DND-41 (cell line): ENCODE measurements around the gene LDLRAP1.
A peak's percentile ranks its signal among the peaks of the same experiment; 100 is the strongest.

Source experiments
- ATAC-seq: fragments of 200-7000 bp; cut with Tn5 transposase; 3 replicates; pipeline ENCODE4 v1.9.1; 2021; ENCODE audit warnings: low read depth; ENCODE audit not compliant: insufficient read depth
- DNase-seq: peaks from one replicate; pipeline ENCODE4 v3.0.0-alpha.2; 2020
- H2AFZ ChIP-seq: 2 replicates; pipeline ENCODE4 v1.6.0; 2012; ENCODE audit warnings: low read depth, low read length
- H3K27ac ChIP-seq: 2 replicates; pipeline ENCODE4 v1.5.1; 2012; ENCODE audit warnings: low read length, inconsistent platforms
- H3K27me3 ChIP-seq: fragments of 200-600 bp; sonication (generic); 2 replicates; pipeline ENCODE4 v1.6.0; 2012; ENCODE audit warnings: low read length, mild to moderate bottlenecking, inconsistent platforms; ENCODE audit not compliant: insufficient read depth, poor library complexity
- H3K36me3 ChIP-seq: 2 replicates; pipeline ENCODE4 v1.5.1; 2012; ENCODE audit warnings: low read length, inconsistent platforms; ENCODE audit not compliant: insufficient read depth
- H3K4me1 ChIP-seq: 2 replicates; pipeline ENCODE4 v1.5.1; 2012; ENCODE audit warnings: mild to moderate bottlenecking, low read length; ENCODE audit not compliant: insufficient read depth
- H3K4me2 ChIP-seq: 2 replicates; pipeline ENCODE4 v1.6.0; 2012; ENCODE audit warnings: mild to moderate bottlenecking, moderate library complexity, low read length, inconsistent platforms; ENCODE audit not compliant: insufficient read depth
- H3K4me3 ChIP-seq, 2 experiments: fragments of 200-600 bp in 1 of 2; shearing (Covaris generic) in 1 of 2; 2 replicates each; pipeline ENCODE4 v1.5.1; 2012 to 2016; ENCODE audit warnings: inconsistent platforms in 2 of 2, low read length in 2 of 2, mild to moderate bottlenecking in 2 of 2, low read depth in 1 of 2, moderate library complexity in 1 of 2
- H3K79me2 ChIP-seq: 2 replicates; pipeline ENCODE4 v1.6.0; 2012; ENCODE audit warnings: low read length, inconsistent platforms; ENCODE audit not compliant: insufficient read depth
- H3K9ac ChIP-seq: 2 replicates; pipeline ENCODE4 v1.6.0; 2012; ENCODE audit warnings: low read depth, mild to moderate bottlenecking, inconsistent platforms, low read length, moderate library complexity
- H3K9me3 ChIP-seq: 2 replicates; pipeline ENCODE4 v1.5.1; 2012; ENCODE audit warnings: low read length, moderate library complexity, mild to moderate bottlenecking, inconsistent platforms; ENCODE audit not compliant: insufficient read depth, severe bottlenecking
- H4K20me1 ChIP-seq: 2 replicates; pipeline ENCODE4 v1.6.0; 2012; ENCODE audit warnings: low read length; ENCODE audit not compliant: insufficient read depth
- CTCF ChIP-seq: IDR thresholded peaks from 2 replicates; pipeline ENCODE4 v1.5.1; 2012; ENCODE audit warnings: borderline replicate concordance, low read length, moderate library complexity, mild to moderate bottlenecking; ENCODE audit not compliant: poor library complexity, severe bottlenecking; ENCODE audit errors: extremely low read depth
- EZH2 ChIP-seq: IDR thresholded peaks from 3 replicates; pipeline ENCODE4 v1.6.1; 2012; ENCODE audit warnings: borderline replicate concordance, low read depth, mild to moderate bottlenecking, moderate library complexity, low read length, inconsistent platforms; ENCODE audit not compliant: severe bottlenecking

Gene LDLRAP1

DNA sequence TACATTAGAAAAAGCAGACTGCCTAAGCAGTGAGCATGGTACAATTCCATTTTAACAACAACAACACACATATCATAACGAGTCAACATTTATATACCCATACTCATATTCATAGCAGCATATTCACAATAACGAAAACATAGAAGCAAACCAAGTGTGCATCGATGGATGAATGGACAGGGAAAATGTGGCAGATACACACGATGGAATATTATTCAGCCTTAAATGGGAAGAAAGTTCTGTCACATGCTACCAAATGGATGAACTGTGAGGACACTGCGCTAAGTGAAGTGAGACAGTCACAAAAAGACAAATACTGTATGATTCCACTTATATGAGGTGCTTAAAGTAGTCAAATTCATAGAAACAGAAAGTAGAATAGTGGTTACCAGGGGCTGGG is 63.7 kb downstream of the LDLRAP1 start:
- Histone ChIP-seq H3K36me3 (no peaks in the 10 kb centered on the region), H3K79me2 (no peaks in the 10 kb centered on the region), H3K27me3 (peaks cover 14% of the 10 kb centered on the region), H4K20me1 (0 out of 2 replicates have a peak, but pooled peaks cover under 1% of the 10 kb centered on the region), H3K27ac (no peak overlapping the region), H3K4me2 (no peak overlapping the region), H3K4me3 (no peak overlapping the region), H3K4me1 (peaks cover 4% of the 10 kb centered on the region; the same call in 1 of the 2 replicates), H3K9ac (no peak overlapping the region), H3K9me3 (no peaks in the 10 kb centered on the region), H2AFZ (no peak overlapping the region)
- TF ChIP-seq EZH2: no peak
- ATAC-seq (no peak), DNase-seq (no peak)

- H3K27ac ChIP-seq: no peak overlapping the region
- peak overlapping the region; percentile 29; the same call in 1 of the 2 replicates for H3K4me2 ChIP-seq
- no peak overlapping the region for H3K9ac ChIP-seq
- DNase-seq (peak; percentile 83), ATAC-seq (peak; percentile 99)
- peaks cover 25% of the 10 kb centered on the region for H3K27me3 ChIP-seq
- no peak overlapping the region for H3K4me3 ChIP-seq
- no peaks in the 10 kb centered on the region for H3K36me3 ChIP-seq
- H3K4me1 ChIP-seq: peaks cover 4% of the 10 kb centered on the region; the same call in 1 of the 2 replicates
- H2AFZ ChIP-seq: no peak overlapping the region
- no peaks in the 10 kb centered on the region for H3K79me2 ChIP-seq
- H4K20me1 ChIP-seq: no peaks in the 10 kb centered on the region
- TF ChIP-seq CTCF: peak; percentile 77
- no peak for TF ChIP-seq EZH2
- no peaks in the 10 kb centered on the region for H3K9me3 ChIP-seq
Measured at GRCh38 chr1:25608488-25609178, 65.2 kb downstream of the LDLRAP1 start.

- Histone ChIP-seq H3K4me3 (no peak overlapping the region), H2AFZ (no peak overlapping the region), H3K27me3 (peaks cover 33% of the 10 kb centered on the region), H3K4me1 (peaks cover 4% of the 10 kb centered on the region; the same call in 1 of the 2 replicates), H3K9ac (no peak overlapping the region), H3K36me3 (no peaks in the 10 kb centered on the region), H3K79me2 (no peaks in the 10 kb centered on the region), H3K4me2 (no peak overlapping the region), H4K20me1 (no peaks in the 10 kb centered on the region), H3K9me3 (no peaks in the 10 kb centered on the region), H3K27ac (no peak overlapping the region)
- no peak for DNase-seq
- no peak for ATAC-seq
- no peak for TF ChIP-seq EZH2
- TF ChIP-seq CTCF: no peak
Measured at GRCh38 chr1:25609921-25610320, 66.5 kb downstream of the LDLRAP1 start.

GRCh38 chr1:25610822-25611630 is 67.6 kb downstream of the LDLRAP1 start:
- H3K27me3 ChIP-seq: peaks cover 32% of the 10 kb centered on the region
- H3K9me3 ChIP-seq: no peaks in the 10 kb centered on the region
- no peak overlapping the region for H3K4me2 ChIP-seq
- H3K4me1 ChIP-seq: peaks cover 5% of the 10 kb centered on the region
- H3K79me2 ChIP-seq: no peaks in the 10 kb centered on the region
- TF ChIP-seq EZH2 (no peak), CTCF (peak; percentile 24)
- no peak overlapping the region for H3K27ac ChIP-seq
- H4K20me1 ChIP-seq: no peaks in the 10 kb centered on the region; the same call in 1 of the 2 replicates
- no peak overlapping the region for H2AFZ ChIP-seq
- ATAC-seq (no peak), DNase-seq (no peak)
- H3K9ac ChIP-seq: no peak overlapping the region
- H3K36me3 ChIP-seq: no peaks in the 10 kb centered on the region
- H3K4me3 ChIP-seq: no peak overlapping the region
